Chondrocyte (in vitro differentiated cells): Measurements from ENCODE around the gene BUB1B. TPM values are rescaled to one million over a fixed set of nuclear protein-coding genes. Genes with fewer than 3 reads are reported as not detected.
A peak's percentile ranks its signal among the peaks of the same experiment; 100 is the strongest.
"Not testable (repeated sequence)": the region's sequence is repeated elsewhere in the genome, so short reads cannot be mapped to it uniquely, and the experiment has no call there.

Source experiments
- DNase-seq: peaks from one replicate; pipeline ENCODE4 v3.0.0; 2021; ENCODE audit warnings: mixed read lengths, low spot score
- H3K27ac Mint-ChIP-seq: one replicate; pipeline ENCODE4 v1.8.0; 2021; ENCODE audit warnings: mild to moderate bottlenecking, moderate library complexity, mixed read lengths; ENCODE audit not compliant: unreplicated experiment
- H3K27me3 Mint-ChIP-seq: 2 replicates; pipeline ENCODE4 v1.8.0; 2021; ENCODE audit warnings: low read depth, mixed read lengths
- H3K36me3 Mint-ChIP-seq: 2 replicates; pipeline ENCODE4 v1.8.0; 2021; ENCODE audit warnings: low read depth, mixed read lengths
- H3K4me1 Mint-ChIP-seq: 2 replicates; pipeline ENCODE4 v1.8.0; 2021; ENCODE audit warnings: low read depth, mild to moderate bottlenecking, mixed read lengths
- H3K4me3 Mint-ChIP-seq: one replicate; pipeline ENCODE4 v1.8.0; 2021; ENCODE audit warnings: mild to moderate bottlenecking, moderate library complexity, mixed read lengths; ENCODE audit not compliant: unreplicated experiment
- H3K9me3 Mint-ChIP-seq: 2 replicates; pipeline ENCODE4 v1.8.0; 2021; ENCODE audit warnings: low read depth, mixed read lengths
- CTCF ChIP-seq: fragments of 200-600 bp; sonication (generic); IDR thresholded peaks from 2 replicates; pipeline ENCODE4 v1.5.0; 2021; ENCODE audit warnings: antibody characterized with exemption, mild to moderate bottlenecking, moderate library complexity
- total RNA-seq: library from RNA; stranded (reverse); gene quantifications from 3 replicates; pipeline ENCODE4 v1.2.1, GENCODE V29; 2021

BUB1B gene
- total RNA-seq, 1 donor from 2014 or later = 6.7 TPM

- H3K27me3 Mint-ChIP-seq = peaks cover 5% of the 10 kb centered on the region
- no peaks in the 10 kb centered on the region for H3K36me3 Mint-ChIP-seq
- H3K4me1 Mint-ChIP-seq = peaks cover 9% of the 10 kb centered on the region
- H3K4me3 Mint-ChIP-seq = no peak overlapping the region
- no peak for TF ChIP-seq CTCF
- no peak for DNase-seq
- peak overlapping the region; percentile 33 for H3K27ac Mint-ChIP-seq
- no peaks in the 10 kb centered on the region for H3K9me3 Mint-ChIP-seq
These were observed 45.2 kb upstream of the BUB1B start for GRCh38 chr15:40115670-40116093.

- DNase-seq = no peak
- no peak overlapping the region for H3K4me3 Mint-ChIP-seq
- peaks cover 9% of the 10 kb centered on the region for H3K4me1 Mint-ChIP-seq
- TF ChIP-seq CTCF = no peak
- no peaks in the 10 kb centered on the region for H3K9me3 Mint-ChIP-seq
- H3K36me3 Mint-ChIP-seq = no peaks in the 10 kb centered on the region
- peaks cover 2% of the 10 kb centered on the region for H3K27me3 Mint-ChIP-seq
- no peak overlapping the region for H3K27ac Mint-ChIP-seq
These were observed 42.4 kb upstream of the BUB1B start for GRCh38 chr15:40118473-40118872.

- no peaks in the 10 kb centered on the region for H3K36me3 Mint-ChIP-seq
- no peak overlapping the region for H3K27ac Mint-ChIP-seq
- H3K27me3 Mint-ChIP-seq = peaks cover 1% of the 10 kb centered on the region
- no peak for DNase-seq
- no peaks in the 10 kb centered on the region for H3K4me1 Mint-ChIP-seq
- no peak overlapping the region for H3K4me3 Mint-ChIP-seq
- no peaks in the 10 kb centered on the region for H3K9me3 Mint-ChIP-seq
- TF ChIP-seq CTCF = no peak
These were observed 38.8 kb upstream of the BUB1B start for GRCh38 chr15:40121911-40122638.

- not testable (repeated sequence) for H3K36me3 Mint-ChIP-seq, H3K9me3 Mint-ChIP-seq, H3K27me3 Mint-ChIP-seq, H3K4me1 Mint-ChIP-seq, DNase-seq, H3K27ac Mint-ChIP-seq, H3K4me3 Mint-ChIP-seq
These were observed 37.9 kb upstream of the BUB1B start for GRCh38 chr15:40122989-40123388.

- DNase-seq, H3K36me3 Mint-ChIP-seq, H3K9me3 Mint-ChIP-seq, H3K4me1 Mint-ChIP-seq, H3K4me3 Mint-ChIP-seq, H3K27ac Mint-ChIP-seq: not testable (repeated sequence)
- peaks cover 12% of the 10 kb centered on the region for H3K27me3 Mint-ChIP-seq
These were observed 37.0 kb upstream of the BUB1B start for GRCh38 chr15:40123863-40124262.

- not testable (repeated sequence) for H3K36me3 Mint-ChIP-seq, H3K4me3 Mint-ChIP-seq, DNase-seq, H3K4me1 Mint-ChIP-seq, H3K9me3 Mint-ChIP-seq, H3K27ac Mint-ChIP-seq
- peaks cover 16% of the 10 kb centered on the region for H3K27me3 Mint-ChIP-seq
These were observed 36.5 kb upstream of the BUB1B start for GRCh38 chr15:40124333-40124732.

GRCh38 chr15:40124807-40125285 is 36.0 kb upstream of the BUB1B start:
- peaks cover 20% of the 10 kb centered on the region for H3K27me3 Mint-ChIP-seq
- H3K27ac Mint-ChIP-seq = not testable (repeated sequence)

More at GRCh38 chr15:40124807-40125285, 36.0 kb upstream of the BUB1B start:
- not testable (repeated sequence) for H3K9me3 Mint-ChIP-seq, H3K36me3 Mint-ChIP-seq, H3K4me1 Mint-ChIP-seq, H3K4me3 Mint-ChIP-seq, DNase-seq
